ENCODE results near the gene BTAF1.
"Not testable (repeated sequence)": the region's sequence is repeated elsewhere in the genome, so short reads cannot be mapped to it uniquely, and the experiment has no call there.

Gene BTAF1

GRCh38 chr10:91891125-91892001 lies 32.2 kb upstream of the BTAF1 start:
- Mint-ChIP-seq H3K4me1 (peaks cover 18% of the 10 kb centered on the region), H3K36me3 (ENCODE audit: low read depth) (no peaks in the 10 kb centered on the region), H3K27me3 (ENCODE audit: low read depth) (no peaks in the 10 kb centered on the region), H3K4me3 (no peak overlapping the region), H3K27ac (no peak overlapping the region), H3K9me3 (no peaks in the 10 kb centered on the region)
- no peak for TF ChIP-seq CTCF (IDR thresholded peaks at IDR 0.05; ENCODE audit: unreplicated experiment in 3 of 3)

GRCh38 chr10:91893051-91893450 lies 30.5 kb upstream of the BTAF1 start:
- no peak overlapping the region for H3K27ac Mint-ChIP-seq

GRCh38 chr10:91894261-91894685 lies 29.3 kb upstream of the BTAF1 start:
- H3K36me3 Mint-ChIP-seq (ENCODE audit: low read depth); H3K4me3 Mint-ChIP-seq; H3K9me3 Mint-ChIP-seq: not testable (repeated sequence)

More at GRCh38 chr10:91893051-91893450, 30.5 kb upstream of the BTAF1 start:
- Mint-ChIP-seq H3K36me3 (ENCODE audit: low read depth) (no peaks in the 10 kb centered on the region), H3K4me3 (no peak overlapping the region), H3K4me1 (peaks cover 5% of the 10 kb centered on the region), H3K9me3 (no peaks in the 10 kb centered on the region), H3K27me3 (ENCODE audit: low read depth) (no peaks in the 10 kb centered on the region)
- TF ChIP-seq CTCF (IDR thresholded peaks at IDR 0.05; ENCODE audit: unreplicated experiment in 3 of 3), result no peak

DNA sequence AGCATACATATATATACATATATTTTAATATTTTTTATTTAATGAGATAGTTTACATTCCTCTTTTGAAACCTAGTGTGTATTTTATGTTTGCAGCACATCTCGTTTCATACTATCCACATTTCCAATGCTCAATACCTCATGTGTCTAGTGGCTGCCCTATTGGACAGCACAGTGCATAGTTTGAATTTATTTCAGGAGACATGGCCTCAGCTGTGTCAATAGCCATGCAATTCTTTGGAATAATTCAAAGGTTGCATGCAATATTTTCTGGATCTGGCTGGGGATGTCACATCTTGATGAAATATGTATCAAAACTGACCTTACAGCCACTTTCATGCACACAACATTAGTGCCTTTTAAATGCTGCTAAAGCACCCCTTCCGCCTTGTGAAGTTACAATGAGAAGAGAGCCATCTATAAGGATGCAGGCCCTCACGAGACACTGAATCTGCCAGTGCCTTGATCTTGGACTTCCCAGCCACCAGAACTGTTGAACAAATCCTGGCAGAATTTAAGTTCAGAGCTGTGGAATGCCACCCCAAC lies 27.3 kb upstream of the BTAF1 start:
- H3K27ac Mint-ChIP-seq, result no peak overlapping the region
- no peak overlapping the region for H3K4me3 Mint-ChIP-seq
- no peaks in the 10 kb centered on the region for H3K36me3 Mint-ChIP-seq (ENCODE audit: low read depth)
- H3K4me1 Mint-ChIP-seq, result no peaks in the 10 kb centered on the region
- H3K9me3 Mint-ChIP-seq, result no peaks in the 10 kb centered on the region
- no peak for TF ChIP-seq CTCF (IDR thresholded peaks at IDR 0.05; ENCODE audit: unreplicated experiment in 3 of 3)
- no peaks in the 10 kb centered on the region for H3K27me3 Mint-ChIP-seq (ENCODE audit: low read depth)

More at GRCh38 chr10:91894261-91894685, 29.3 kb upstream of the BTAF1 start:
- H3K27ac Mint-ChIP-seq; H3K4me1 Mint-ChIP-seq; H3K27me3 Mint-ChIP-seq (ENCODE audit: low read depth): not testable (repeated sequence)

- no peak overlapping the region for H3K27ac Mint-ChIP-seq
- TF ChIP-seq CTCF (IDR thresholded peaks at IDR 0.05; ENCODE audit: unreplicated experiment in 3 of 3), result no peak
- no peak overlapping the region for H3K4me3 Mint-ChIP-seq
- no peaks in the 10 kb centered on the region for H3K4me1 Mint-ChIP-seq
- H3K27me3 Mint-ChIP-seq (ENCODE audit: low read depth), result no peaks in the 10 kb centered on the region
- no peaks in the 10 kb centered on the region for H3K9me3 Mint-ChIP-seq
- no peaks in the 10 kb centered on the region for H3K36me3 Mint-ChIP-seq (ENCODE audit: low read depth)
Measured at GRCh38 chr10:91897421-91897820, 26.1 kb upstream of the BTAF1 start.

DNA sequence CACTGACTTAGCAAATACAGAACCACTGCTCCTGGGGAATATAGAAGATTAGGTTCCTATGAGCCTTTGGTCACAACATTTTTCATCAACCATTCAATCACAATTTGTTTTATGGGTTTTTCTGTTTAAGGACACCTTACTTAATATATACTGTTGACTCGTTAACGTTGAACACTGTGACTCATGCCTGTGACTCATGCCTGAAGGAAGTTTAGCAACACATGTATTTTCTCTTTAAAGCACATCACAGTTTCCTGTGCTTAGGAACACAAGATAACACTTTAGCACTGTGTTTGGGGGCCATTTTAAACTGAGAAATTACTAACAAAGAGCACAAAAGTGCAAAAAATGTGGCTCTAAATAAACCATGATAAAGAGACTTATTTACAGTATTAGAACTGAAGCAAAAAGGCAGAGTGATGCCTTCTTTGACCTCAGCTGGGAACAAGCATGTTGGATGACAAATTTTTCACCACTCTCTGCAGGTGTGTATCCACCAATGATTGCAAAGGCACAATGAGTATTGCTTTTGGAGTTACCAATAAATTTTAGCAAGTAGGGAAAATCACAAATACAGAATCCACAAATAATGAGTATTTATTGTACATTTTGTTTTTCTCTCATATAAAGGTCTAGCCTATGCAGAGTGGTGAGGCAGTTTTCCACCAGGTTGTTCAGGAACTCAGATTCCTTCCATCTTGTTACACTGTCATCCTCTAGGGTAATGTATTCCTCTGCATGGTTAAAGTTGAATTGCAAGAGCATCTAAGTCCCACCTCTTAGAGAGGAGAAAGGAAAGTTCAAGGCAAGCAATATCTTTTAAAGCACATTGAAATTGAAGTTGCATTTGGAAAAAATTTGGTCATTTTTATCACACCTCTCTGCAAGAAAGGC lies 21.5 kb upstream of the BTAF1 start:
- Mint-ChIP-seq H3K27me3 (ENCODE audit: low read depth) (no peaks in the 10 kb centered on the region), H3K36me3 (ENCODE audit: low read depth) (peaks cover 21% of the 10 kb centered on the region), H3K4me3 (peak overlapping the region in 1 of 3 experiments; percentile 24), H3K27ac (no peak overlapping the region), H3K4me1 (no peaks in the 10 kb centered on the region), H3K9me3 (no peaks in the 10 kb centered on the region)
- TF ChIP-seq CTCF (IDR thresholded peaks at IDR 0.05; ENCODE audit: unreplicated experiment in 3 of 3), result no peak
